Liver (tissue), 9 donors: ENCODE data around the gene CHIC2. TPM values are rescaled to one million over a fixed set of nuclear protein-coding genes. Genes with fewer than 3 reads are reported as not detected.

Experiments
- DNase-seq: peaks from one replicate; pipeline ENCODE4 v3.0.0-alpha.2; 2017; ENCODE audit warnings: low spot score
- H3K27ac ChIP-seq, 2 donors: one replicate each; pipeline ENCODE4 v1.7.0; 2013; ENCODE audit warnings: inconsistent platforms in 2 of 2, low read length in 2 of 2, control low read depth in 1 of 2, low read depth in 1 of 2, mild to moderate bottlenecking in 1 of 2
- H3K27me3 ChIP-seq, 4 donors: one replicate each; pipeline versions ENCODE4 v1.6.1 to v1.7.0; 2013; ENCODE audit warnings: low read length in 3 of 4, inconsistent platforms in 1 of 4, mild to moderate bottlenecking in 1 of 4, moderate library complexity in 1 of 4; ENCODE audit not compliant: control insufficient read depth in 4 of 4, insufficient read depth in 4 of 4
- H3K36me3 ChIP-seq, 4 donors: one replicate each; pipeline versions ENCODE4 v1.6.1 to v1.7.0; 2013; ENCODE audit warnings: low read length in 3 of 4, mild to moderate bottlenecking in 3 of 4, low read depth in 1 of 4, moderate library complexity in 1 of 4; ENCODE audit not compliant: control insufficient read depth in 4 of 4, insufficient read depth in 3 of 4
- H3K4me1 ChIP-seq, 4 donors: one replicate each; pipeline versions ENCODE4 v1.6.1 to v1.7.0; 2013; ENCODE audit warnings: low read length in 3 of 4, mild to moderate bottlenecking in 3 of 4, moderate library complexity in 1 of 4; ENCODE audit not compliant: control insufficient read depth in 4 of 4, insufficient read depth in 4 of 4
- H3K4me3 ChIP-seq, 3 donors: one replicate each; pipeline versions ENCODE4 v1.6.1 to v1.7.0; 2013; ENCODE audit warnings: low read length in 3 of 3, control low read depth in 1 of 3, low read depth in 1 of 3, mild to moderate bottlenecking in 1 of 3
- H3K9ac ChIP-seq, 2 donors: one replicate each; pipeline ENCODE4 v1.7.0; 2013; ENCODE audit warnings: low read length in 2 of 2, mild to moderate bottlenecking in 2 of 2, moderate library complexity in 2 of 2, control low read depth in 1 of 2, low read depth in 1 of 2
- H3K9me3 ChIP-seq, 4 donors: one replicate each; pipeline versions ENCODE4 v1.6.1 to v1.7.0; 2013; ENCODE audit warnings: low read length in 3 of 4; ENCODE audit not compliant: control insufficient read depth in 4 of 4
- EGR1 ChIP-seq, 2 donors: IDR thresholded peaks; 2 replicates each; pipeline ENCODE4 v1.6.1; 2016 to 2018; ENCODE audit warnings: antibody characterized with exemption in 2 of 2, low read depth in 2 of 2
- FOXA1 ChIP-seq: IDR thresholded peaks from 2 replicates; pipeline ENCODE4 v1.6.1; 2016; ENCODE audit warnings: antibody characterized with exemption
- FOXA2 ChIP-seq: IDR thresholded peaks from 2 replicates; pipeline ENCODE4 v1.6.1; 2016; ENCODE audit warnings: antibody characterized with exemption
- GABPA ChIP-seq, 2 donors: IDR thresholded peaks in 1 of 2; conservative IDR thresholded peaks in 1 of 2; 2 replicates each; pipeline ENCODE4 v1.6.1; 2016; ENCODE audit warnings: antibody characterized with exemption in 2 of 2, mild to moderate bottlenecking in 1 of 2, moderate library complexity in 1 of 2
- HNF4A ChIP-seq, 2 donors: conservative IDR thresholded peaks; 2 replicates each; pipeline ENCODE4 v1.6.1; 2016; ENCODE audit warnings: antibody characterized with exemption in 2 of 2, mild to moderate bottlenecking in 2 of 2
- HNF4G ChIP-seq: IDR thresholded peaks from 2 replicates; pipeline ENCODE4 v1.6.1; 2016; ENCODE audit warnings: antibody characterized with exemption
- JUND ChIP-seq, 2 donors: IDR thresholded peaks; 2 replicates each; pipeline ENCODE4 v1.6.1; 2016; ENCODE audit warnings: antibody characterized with exemption in 2 of 2
- NR2F2 ChIP-seq: IDR thresholded peaks from 2 replicates; pipeline ENCODE4 v1.6.1; 2016; ENCODE audit warnings: antibody characterized with exemption
- RAD21 ChIP-seq, 2 donors: IDR thresholded peaks; 2 replicates each; pipeline ENCODE4 v1.6.1; 2016; ENCODE audit warnings: antibody characterized with exemption in 2 of 2, mild to moderate bottlenecking in 2 of 2
- RXRA ChIP-seq, 2 donors: IDR thresholded peaks; 2 replicates each; pipeline ENCODE4 v1.6.1; 2017 to 2018; ENCODE audit warnings: antibody characterized with exemption in 2 of 2, mild to moderate bottlenecking in 1 of 2
- SP1 ChIP-seq: IDR thresholded peaks from 2 replicates; pipeline ENCODE4 v1.6.1; 2018; ENCODE audit warnings: antibody characterized with exemption, mild to moderate bottlenecking
- TAF1 ChIP-seq: conservative IDR thresholded peaks from 2 replicates; pipeline ENCODE4 v1.6.1; 2016; ENCODE audit warnings: antibody characterized with exemption, mild to moderate bottlenecking
- YY1 ChIP-seq: IDR thresholded peaks from 2 replicates; pipeline ENCODE4 v1.6.1; 2016; ENCODE audit warnings: antibody characterized with exemption, mild to moderate bottlenecking
- WGBS: extraction: QIAGEN DNeasy Blood & Tissue Kit; methylation state at CpG from one replicate; pipeline ENCODE4 v1.1.7; 2013; 5-methylcytosine and 5-hydroxymethylcytosine counted together
- polyA plus RNA-seq, 2 donors: library from polyadenylated mRNA; stranded (reverse) in 1 of 2; unstranded in 1 of 2; fragments of 200-250 nt in 1 of 2; fragments of >200 nt in 1 of 2; fragmentation: Nextera tagmentation in 1 of 2; extraction: Ambion mirVana in 1 of 2; gene quantifications; one replicate each; pipeline versions ENCODE4 v1.2.1 to v1.2.3, GENCODE V29; 2013 to 2015
- total RNA-seq, 2 donors: library from RNA; depleted of rRNA; stranded (reverse); fragments of >200 nt; gene quantifications; one replicate each; pipeline ENCODE4 v1.2.3, GENCODE V29; 2014
- TF ChIP-seq, protein P1 (sequence below): IDR thresholded peaks from 2 replicates; pipeline ENCODE4 v1.6.1; 2016; ENCODE audit warnings: antibody characterized with exemption, mild to moderate bottlenecking
- TF ChIP-seq, protein P2 (sequence below): IDR thresholded peaks from 2 replicates; pipeline ENCODE4 v1.6.1; 2016; ENCODE audit warnings: antibody characterized with exemption
- TF ChIP-seq, protein P3 (sequence below): fragments of 150-350 bp; IDR thresholded peaks from 2 replicates; pipeline ENCODE4 v1.5.1; 2017; ENCODE audit warnings: improper control_type of control experiment, low read depth, low read length; ENCODE audit not compliant: missing input control
- TF ChIP-seq, protein P4 (sequence below): IDR thresholded peaks from 2 replicates; pipeline ENCODE4 v1.6.1; 2016; ENCODE audit warnings: antibody characterized with exemption
- TF ChIP-seq, protein P5 (sequence below): IDR thresholded peaks from 2 replicates; pipeline ENCODE4 v1.6.1; 2016; ENCODE audit warnings: antibody characterized with exemption
- donor health status: healthy.
- donor health status: healthy.
- donor health status: healthy.
- donor health status: healthy.
- donor health status: healthy.

CHIC2 gene
- total and polyA plus RNA-seq, 4 donors, result 9.3 to 26.2 (median 18.4) TPM

DNA sequence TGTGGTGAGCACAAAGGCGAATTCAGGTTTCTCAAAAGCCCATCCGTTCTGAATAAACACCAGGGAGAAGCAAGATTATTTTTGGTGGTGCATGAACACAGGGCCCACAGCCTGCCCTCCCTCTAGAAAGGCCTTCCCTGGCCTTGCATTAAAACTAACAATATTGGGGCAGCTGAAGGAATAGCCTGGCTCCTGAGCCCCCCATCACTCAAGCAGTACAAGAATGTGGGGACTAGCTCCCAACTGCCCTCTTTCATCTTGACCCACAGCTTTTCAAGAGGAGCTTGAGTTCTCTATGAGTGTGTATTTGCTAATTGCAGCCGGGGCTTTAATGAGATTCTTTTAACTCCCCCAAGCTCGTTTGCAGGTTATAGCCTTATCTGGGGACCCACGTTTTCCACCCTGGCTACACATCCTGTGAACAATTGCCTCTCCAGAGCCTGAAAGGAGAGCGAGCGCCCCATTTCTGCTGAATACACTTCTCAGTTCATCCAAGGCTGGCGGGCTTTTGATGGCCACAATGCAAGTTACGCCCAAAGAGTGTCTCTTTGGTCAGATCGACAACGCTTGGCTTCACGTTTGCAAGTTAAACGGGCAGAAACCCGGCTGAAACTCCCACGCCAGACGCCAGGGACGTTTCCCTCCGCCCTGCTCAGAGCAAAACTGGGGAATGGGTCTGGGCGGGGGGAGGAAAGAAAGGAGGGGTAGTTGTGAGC, 30.9 kb upstream of the CHIC2 start:
- H3K27me3 ChIP-seq, result peaks cover 0 to 21% (median 3%) of the 10 kb centered on the region in 4 donors
- H3K4me1 ChIP-seq, result peaks cover 5 to 36% (median 22%) of the 10 kb centered on the region in 4 donors
- no peak for DNase-seq
- H3K36me3 ChIP-seq, result no peaks in the 10 kb centered on the region
- no peak overlapping the region for H3K4me3 ChIP-seq
- 49% methylated on average over 19 of the region's 19 CpGs for WGBS
- TF ChIP-seq, protein P1, sequence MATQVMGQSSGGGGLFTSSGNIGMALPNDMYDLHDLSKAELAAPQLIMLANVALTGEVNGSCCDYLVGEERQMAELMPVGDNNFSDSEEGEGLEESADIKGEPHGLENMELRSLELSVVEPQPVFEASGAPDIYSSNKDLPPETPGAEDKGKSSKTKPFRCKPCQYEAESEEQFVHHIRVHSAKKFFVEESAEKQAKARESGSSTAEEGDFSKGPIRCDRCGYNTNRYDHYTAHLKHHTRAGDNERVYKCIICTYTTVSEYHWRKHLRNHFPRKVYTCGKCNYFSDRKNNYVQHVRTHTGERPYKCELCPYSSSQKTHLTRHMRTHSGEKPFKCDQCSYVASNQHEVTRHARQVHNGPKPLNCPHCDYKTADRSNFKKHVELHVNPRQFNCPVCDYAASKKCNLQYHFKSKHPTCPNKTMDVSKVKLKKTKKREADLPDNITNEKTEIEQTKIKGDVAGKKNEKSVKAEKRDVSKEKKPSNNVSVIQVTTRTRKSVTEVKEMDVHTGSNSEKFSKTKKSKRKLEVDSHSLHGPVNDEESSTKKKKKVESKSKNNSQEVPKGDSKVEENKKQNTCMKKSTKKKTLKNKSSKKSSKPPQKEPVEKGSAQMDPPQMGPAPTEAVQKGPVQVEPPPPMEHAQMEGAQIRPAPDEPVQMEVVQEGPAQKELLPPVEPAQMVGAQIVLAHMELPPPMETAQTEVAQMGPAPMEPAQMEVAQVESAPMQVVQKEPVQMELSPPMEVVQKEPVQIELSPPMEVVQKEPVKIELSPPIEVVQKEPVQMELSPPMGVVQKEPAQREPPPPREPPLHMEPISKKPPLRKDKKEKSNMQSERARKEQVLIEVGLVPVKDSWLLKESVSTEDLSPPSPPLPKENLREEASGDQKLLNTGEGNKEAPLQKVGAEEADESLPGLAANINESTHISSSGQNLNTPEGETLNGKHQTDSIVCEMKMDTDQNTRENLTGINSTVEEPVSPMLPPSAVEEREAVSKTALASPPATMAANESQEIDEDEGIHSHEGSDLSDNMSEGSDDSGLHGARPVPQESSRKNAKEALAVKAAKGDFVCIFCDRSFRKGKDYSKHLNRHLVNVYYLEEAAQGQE, result no peak
- TF ChIP-seq TAF1, result no peak
- no peak for TF ChIP-seq HNF4A (conservative IDR thresholded peaks at IDR 0.05)
- TF ChIP-seq FOXA1, result no peak
- no peak for TF ChIP-seq NR2F2
- TF ChIP-seq YY1, result no peak
- no peak for TF ChIP-seq JUND (IDR thresholded peaks at IDR 0.05)
- no peak for TF ChIP-seq RXRA (IDR thresholded peaks at IDR 0.05)
- TF ChIP-seq EGR1 (IDR thresholded peaks at IDR 0.05; ENCODE audit: low read depth in 2 of 2), result no peak
- TF ChIP-seq, protein P2, sequence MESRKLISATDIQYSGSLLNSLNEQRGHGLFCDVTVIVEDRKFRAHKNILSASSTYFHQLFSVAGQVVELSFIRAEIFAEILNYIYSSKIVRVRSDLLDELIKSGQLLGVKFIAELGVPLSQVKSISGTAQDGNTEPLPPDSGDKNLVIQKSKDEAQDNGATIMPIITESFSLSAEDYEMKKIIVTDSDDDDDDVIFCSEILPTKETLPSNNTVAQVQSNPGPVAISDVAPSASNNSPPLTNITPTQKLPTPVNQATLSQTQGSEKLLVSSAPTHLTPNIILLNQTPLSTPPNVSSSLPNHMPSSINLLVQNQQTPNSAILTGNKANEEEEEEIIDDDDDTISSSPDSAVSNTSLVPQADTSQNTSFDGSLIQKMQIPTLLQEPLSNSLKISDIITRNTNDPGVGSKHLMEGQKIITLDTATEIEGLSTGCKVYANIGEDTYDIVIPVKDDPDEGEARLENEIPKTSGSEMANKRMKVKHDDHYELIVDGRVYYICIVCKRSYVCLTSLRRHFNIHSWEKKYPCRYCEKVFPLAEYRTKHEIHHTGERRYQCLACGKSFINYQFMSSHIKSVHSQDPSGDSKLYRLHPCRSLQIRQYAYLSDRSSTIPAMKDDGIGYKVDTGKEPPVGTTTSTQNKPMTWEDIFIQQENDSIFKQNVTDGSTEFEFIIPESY, result no peak
- TF ChIP-seq, protein P3, sequence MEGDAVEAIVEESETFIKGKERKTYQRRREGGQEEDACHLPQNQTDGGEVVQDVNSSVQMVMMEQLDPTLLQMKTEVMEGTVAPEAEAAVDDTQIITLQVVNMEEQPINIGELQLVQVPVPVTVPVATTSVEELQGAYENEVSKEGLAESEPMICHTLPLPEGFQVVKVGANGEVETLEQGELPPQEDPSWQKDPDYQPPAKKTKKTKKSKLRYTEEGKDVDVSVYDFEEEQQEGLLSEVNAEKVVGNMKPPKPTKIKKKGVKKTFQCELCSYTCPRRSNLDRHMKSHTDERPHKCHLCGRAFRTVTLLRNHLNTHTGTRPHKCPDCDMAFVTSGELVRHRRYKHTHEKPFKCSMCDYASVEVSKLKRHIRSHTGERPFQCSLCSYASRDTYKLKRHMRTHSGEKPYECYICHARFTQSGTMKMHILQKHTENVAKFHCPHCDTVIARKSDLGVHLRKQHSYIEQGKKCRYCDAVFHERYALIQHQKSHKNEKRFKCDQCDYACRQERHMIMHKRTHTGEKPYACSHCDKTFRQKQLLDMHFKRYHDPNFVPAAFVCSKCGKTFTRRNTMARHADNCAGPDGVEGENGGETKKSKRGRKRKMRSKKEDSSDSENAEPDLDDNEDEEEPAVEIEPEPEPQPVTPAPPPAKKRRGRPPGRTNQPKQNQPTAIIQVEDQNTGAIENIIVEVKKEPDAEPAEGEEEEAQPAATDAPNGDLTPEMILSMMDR, result no peak
- TF ChIP-seq SP1, result no peak
- TF ChIP-seq, protein P4, sequence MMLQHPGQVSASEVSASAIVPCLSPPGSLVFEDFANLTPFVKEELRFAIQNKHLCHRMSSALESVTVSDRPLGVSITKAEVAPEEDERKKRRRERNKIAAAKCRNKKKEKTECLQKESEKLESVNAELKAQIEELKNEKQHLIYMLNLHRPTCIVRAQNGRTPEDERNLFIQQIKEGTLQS, result no peak
- no peak for TF ChIP-seq FOXA2
- no peaks in the 10 kb centered on the region for H3K9me3 ChIP-seq
- no peak overlapping the region for H3K9ac ChIP-seq
- no peak overlapping the region for H3K27ac ChIP-seq

DNA sequence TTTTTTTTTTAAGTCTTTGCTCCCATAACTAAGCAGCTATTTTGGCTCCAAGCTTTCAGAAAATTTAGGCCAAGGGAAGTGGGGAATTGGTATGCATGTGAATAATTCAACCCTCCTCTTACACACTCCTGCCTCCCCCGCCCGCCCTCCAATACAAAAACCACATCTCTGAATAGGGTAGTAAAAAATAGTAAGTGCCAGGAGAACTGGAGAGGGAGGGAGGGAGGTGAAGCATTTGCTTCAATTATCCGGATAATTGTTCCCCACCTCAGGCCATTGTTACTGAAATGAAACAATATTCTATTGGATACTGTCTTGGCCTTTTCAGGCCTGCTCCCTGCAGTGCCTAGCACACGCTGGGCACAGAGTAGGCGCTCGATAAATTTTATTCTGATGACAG, 30.0 kb upstream of the CHIC2 start:
- WGBS, result 80% methylated on average over 6 of the region's 6 CpGs
- TF ChIP-seq SP1 (no peak), FOXA1 (no peak), NR2F2 (no peak), EGR1 (IDR thresholded peaks at IDR 0.05; ENCODE audit: low read depth in 2 of 2) (no peak), TAF1 (no peak), RXRA (IDR thresholded peaks at IDR 0.05) (no peak), RAD21 (IDR thresholded peaks at IDR 0.05) (no peak), GABPA (IDR thresholded peaks at IDR 0.05 in 1 of 2, conservative IDR thresholded peaks at IDR 0.05 in 1 of 2) (no peak), HNF4G (no peak), FOXA2 (no peak)
- TF ChIP-seq, protein P4, result no peak
- TF ChIP-seq, protein P3, result no peak
- TF ChIP-seq, protein P5, sequence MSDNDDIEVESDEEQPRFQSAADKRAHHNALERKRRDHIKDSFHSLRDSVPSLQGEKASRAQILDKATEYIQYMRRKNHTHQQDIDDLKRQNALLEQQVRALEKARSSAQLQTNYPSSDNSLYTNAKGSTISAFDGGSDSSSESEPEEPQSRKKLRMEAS, result no peak

More for the DNA sequence above, 30.0 kb upstream of the CHIC2 start:
- Histone ChIP-seq H3K9me3 (no peaks in the 10 kb centered on the region), H3K4me1 (peaks cover 0 to 31% (median 16%) of the 10 kb centered on the region in 4 donors), H3K27me3 (peaks cover 0 to 21% (median 3%) of the 10 kb centered on the region in 4 donors), H3K27ac (no peak overlapping the region), H3K36me3 (no peaks in the 10 kb centered on the region), H3K4me3 (no peak overlapping the region), H3K9ac (no peak overlapping the region)
- no peak for DNase-seq
